ENCODE measurements around the gene SLC4A3.

SLC4A3 gene

DNA sequence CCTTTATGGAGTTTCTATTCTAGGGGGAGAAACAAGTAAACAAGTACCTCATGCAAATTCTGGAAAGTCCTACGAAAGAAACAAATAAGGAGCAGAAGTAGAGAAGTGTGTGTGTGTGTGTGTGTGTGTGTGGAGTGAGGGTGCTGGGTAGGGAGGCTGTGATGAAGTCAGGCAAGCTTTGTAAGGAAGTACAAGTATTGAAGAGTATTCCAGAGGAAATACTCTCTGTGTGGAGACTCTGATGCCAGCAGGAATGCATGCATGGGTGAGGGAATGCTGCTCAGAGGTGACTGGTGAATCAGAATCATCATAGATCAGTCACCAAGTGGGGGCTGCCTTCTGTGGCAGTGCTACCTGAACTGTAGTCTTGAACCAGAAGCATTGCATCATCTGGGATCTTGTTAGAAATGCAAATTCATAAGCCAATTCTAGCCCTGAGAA is 34.5 kb downstream of the SLC4A3 start:
- no peak for TF ChIP-seq GATA2 (IDR thresholded peaks at IDR 0.05; ENCODE audit: low read depth, low read length)
- TF ChIP-seq GATA3 (IDR thresholded peaks at IDR 0.05; ENCODE audit: low read depth, low read length): no peak

DNA sequence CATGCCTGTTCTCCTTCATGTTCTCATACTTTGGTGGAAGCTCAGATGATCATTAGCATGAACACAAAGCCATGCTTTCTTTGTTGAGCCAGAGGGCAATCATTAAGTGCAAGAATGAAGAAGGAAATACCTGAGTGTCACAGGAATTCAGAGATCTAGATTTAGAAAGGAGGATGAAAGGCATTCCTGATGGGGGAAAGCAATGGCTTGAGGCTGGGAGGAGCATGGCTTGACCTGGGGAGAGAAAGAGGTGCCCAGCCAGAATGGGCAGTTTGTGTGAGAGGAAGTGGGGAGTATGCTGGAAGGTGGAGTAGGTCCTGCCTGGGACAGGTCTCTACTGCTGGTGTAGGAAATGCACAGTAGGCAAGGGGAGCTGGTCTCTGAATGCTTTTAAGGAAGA is 35.1 kb downstream of the SLC4A3 start:
- TF ChIP-seq GATA3 (IDR thresholded peaks at IDR 0.05; ENCODE audit: low read depth, low read length): no peak
- no peak for TF ChIP-seq GATA2 (IDR thresholded peaks at IDR 0.05; ENCODE audit: low read depth, low read length)

DNA sequence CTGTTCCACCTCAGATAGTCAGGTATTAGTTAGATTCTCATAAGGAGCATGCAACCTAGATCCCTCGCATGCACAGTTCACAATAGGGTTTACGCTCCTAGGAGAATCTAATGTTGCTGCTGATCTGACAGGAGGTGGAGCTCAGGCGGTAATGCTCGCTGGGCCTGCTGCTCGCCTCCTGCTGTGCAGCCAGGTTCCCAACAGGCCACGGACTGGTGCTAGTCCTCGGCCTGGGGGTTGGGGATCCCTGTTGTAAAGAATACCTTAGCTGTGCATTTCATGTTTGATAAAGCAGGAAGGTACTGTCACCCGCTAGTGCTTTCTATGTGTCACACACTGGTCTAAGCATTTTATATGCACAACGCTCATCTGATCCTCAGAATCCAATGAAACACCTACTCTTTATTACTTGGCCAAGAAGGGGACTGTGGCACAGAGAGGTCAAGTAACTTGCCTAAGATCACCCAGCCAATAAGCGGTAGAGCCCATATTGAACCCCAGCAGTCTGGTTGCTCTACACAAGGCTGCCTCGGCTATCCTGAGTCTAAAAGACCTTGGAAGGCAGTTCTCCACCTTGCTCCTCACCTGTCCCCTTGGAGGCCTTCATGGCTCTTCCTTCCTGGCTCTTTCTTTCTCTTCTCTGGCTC is 35.8 kb downstream of the SLC4A3 start:
- TF ChIP-seq GATA3 (IDR thresholded peaks at IDR 0.05; ENCODE audit: low read depth, low read length): no peak
- TF ChIP-seq GATA2 (IDR thresholded peaks at IDR 0.05; ENCODE audit: low read depth, low read length): no peak

DNA sequence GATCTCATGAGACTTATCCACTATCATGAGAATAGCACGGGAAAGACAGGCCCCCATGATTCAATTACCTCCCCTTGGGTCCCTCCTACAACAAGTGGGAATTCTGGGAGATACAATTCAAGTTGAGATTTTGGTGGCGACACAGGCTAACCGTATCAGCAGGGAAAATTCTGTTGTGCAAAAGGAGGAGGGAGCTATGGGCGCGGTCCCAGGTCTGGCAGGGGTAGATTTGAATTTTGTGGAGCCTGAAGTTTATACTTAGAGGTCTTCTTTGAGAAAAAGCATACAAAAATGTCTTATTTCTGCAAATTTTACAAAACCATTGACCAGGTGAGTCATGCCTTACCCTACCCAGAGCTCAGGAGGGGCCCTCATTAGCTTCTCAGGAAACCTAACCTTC is 36.6 kb downstream of the SLC4A3 start:
- TF ChIP-seq GATA3 (IDR thresholded peaks at IDR 0.05; ENCODE audit: low read depth, low read length) (no peak), GATA2 (IDR thresholded peaks at IDR 0.05; ENCODE audit: low read depth, low read length) (no peak)

DNA sequence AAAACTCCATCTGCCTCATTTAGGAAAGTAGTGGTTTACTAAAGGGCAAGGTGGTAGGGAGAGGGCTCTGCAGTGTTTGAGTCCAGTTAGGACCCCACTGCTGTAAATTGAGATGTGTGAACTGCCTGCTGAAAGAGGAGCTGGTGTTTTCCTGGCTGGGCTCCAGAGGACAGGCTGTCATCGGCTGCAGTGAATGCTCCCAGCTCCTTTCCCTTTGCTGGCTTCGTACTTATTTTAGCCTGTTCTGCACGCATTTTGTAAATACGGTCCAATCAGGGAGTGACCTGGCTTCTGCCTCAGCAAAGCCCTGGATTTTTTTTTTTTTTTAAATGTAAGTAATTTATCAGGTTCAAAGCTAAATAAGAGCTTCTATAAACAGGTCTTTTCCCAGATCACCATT is 37.5 kb downstream of the SLC4A3 start:
- no peak for TF ChIP-seq GATA2 (IDR thresholded peaks at IDR 0.05; ENCODE audit: low read depth, low read length)
- TF ChIP-seq GATA3 (IDR thresholded peaks at IDR 0.05; ENCODE audit: low read depth, low read length): no peak

DNA sequence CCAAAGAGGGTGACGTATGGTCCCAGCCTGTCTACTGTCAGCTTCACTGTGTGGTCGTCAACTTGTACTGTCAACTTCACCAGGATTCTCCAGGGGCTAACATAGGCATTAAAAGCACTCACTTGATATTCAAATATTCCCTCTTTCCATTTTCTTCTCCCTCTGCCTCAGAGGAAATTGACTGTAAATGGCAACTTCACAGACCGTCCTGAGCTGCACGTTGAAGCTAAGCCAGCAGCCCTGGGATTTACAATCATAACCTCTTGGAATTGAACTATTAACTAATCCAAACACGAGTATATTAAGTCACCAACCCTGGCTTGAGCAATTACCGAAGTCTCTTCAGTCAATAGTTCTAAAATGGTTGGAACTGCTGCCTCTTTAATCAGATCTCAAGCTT is 38.5 kb downstream of the SLC4A3 start:
- TF ChIP-seq GATA2 (IDR thresholded peaks at IDR 0.05; ENCODE audit: low read depth, low read length) (no peak), GATA3 (IDR thresholded peaks at IDR 0.05; ENCODE audit: low read depth, low read length) (no peak)

DNA sequence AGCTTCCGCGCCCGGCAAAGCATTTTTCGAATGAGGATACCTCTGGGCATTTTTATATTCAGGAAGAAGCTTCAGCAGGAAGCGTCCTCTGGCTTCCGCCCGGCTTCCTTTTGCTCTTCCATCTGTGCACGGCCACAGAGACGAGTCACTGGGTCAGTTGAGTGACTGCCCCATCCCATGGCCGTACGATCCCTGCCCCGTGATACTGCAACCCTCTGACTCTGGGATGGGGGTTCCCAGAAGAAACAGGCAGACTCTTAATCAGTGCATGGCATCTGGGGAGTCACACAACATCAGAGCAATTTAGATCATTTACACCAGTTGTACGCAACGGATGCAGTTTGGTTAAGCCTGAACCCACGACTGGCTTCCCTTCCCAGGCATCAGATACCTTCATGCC is 40.9 kb downstream of the SLC4A3 start:
- TF ChIP-seq GATA3 (IDR thresholded peaks at IDR 0.05; ENCODE audit: low read depth, low read length) (no peak), GATA2 (IDR thresholded peaks at IDR 0.05; ENCODE audit: low read depth, low read length) (no peak)

DNA sequence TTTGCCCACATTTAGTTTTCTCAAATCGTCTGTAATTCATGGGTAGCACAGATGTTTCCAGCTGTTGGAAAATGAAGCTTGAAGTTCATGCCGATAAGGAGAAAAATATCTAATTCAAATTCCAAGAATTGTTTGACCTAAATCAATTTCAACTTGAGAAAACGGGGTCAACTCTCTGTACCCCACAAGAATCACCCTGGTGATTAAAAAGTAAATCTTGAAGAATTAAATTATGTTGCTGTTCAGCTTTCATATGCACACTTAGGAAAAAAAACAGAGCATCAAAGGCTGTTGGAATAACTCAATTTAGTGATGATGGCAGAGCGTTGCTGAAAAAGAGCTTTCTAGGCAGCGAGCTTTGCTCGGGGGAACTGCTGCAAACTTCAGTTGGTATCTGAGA is 43.0 kb downstream of the SLC4A3 start:
- no peak for TF ChIP-seq GATA2 (IDR thresholded peaks at IDR 0.05; ENCODE audit: low read depth, low read length)

DNA sequence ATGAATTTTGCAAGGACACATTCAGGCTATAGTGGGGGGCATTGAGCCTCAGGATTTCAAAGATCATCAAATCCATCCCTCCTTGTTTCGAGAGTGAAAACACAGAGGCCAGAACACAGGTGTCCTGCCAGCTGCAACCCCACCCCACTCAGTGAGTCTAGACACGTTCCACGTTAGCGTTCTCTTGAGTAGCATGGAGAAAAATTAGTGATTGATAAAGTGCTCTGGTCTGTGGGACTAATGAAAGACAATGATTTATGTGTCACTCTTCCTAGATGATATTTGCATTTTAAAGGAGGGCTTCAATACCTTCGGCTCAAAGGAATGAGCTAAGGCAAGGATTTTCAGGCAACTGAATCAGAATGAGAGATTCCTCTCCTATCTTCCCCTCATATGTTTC is 43.8 kb downstream of the SLC4A3 start:
- TF ChIP-seq GATA2 (IDR thresholded peaks at IDR 0.05; ENCODE audit: low read depth, low read length): no peak
- no peak for TF ChIP-seq GATA3 (IDR thresholded peaks at IDR 0.05; ENCODE audit: low read depth, low read length)

DNA sequence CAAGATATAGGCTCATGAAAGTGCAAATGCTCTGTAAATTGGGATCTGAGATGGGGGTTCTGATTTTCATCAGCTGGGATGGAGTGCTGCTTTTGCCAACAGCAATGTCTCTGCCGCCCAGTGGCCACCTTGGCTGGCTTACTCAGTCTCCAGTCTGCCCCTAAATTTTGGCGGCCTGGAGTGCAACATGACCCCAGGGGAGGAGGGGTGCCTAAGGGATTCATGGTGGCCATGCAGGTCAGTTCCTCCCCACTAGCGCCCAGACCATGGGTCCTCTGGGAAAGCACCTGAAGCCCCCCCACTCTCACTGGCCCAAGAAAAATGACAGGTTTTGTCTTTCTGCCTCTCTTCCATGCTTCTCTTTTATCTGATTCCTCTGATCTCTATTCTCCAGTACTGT is 45.0 kb downstream of the SLC4A3 start:
- no peak for TF ChIP-seq GATA2 (IDR thresholded peaks at IDR 0.05; ENCODE audit: low read depth, low read length)
- TF ChIP-seq GATA3 (IDR thresholded peaks at IDR 0.05; ENCODE audit: low read depth, low read length): no peak

DNA sequence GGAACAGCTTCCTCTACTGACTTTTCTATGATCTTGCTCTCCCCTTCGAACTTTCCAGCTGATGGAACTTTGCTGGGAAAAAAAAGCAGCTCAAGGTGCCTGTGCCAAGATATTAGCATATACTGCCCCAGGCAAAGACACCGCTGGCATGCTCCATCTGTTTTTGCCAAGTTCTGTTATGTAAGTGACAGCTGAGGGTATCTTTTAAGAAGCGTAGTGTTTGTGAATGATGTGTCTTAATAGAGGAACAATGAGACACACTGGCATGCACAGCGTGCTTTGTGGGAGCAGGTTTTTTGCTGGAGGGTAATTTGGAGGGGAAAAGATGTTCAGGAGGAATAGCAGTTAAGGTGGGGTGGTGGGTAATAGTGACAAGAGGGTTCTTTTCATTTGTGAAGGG is 47.8 kb downstream of the SLC4A3 start:
- TF ChIP-seq GATA3 (IDR thresholded peaks at IDR 0.05; ENCODE audit: low read depth, low read length): no peak
- no peak for TF ChIP-seq GATA2 (IDR thresholded peaks at IDR 0.05; ENCODE audit: low read depth, low read length)

DNA sequence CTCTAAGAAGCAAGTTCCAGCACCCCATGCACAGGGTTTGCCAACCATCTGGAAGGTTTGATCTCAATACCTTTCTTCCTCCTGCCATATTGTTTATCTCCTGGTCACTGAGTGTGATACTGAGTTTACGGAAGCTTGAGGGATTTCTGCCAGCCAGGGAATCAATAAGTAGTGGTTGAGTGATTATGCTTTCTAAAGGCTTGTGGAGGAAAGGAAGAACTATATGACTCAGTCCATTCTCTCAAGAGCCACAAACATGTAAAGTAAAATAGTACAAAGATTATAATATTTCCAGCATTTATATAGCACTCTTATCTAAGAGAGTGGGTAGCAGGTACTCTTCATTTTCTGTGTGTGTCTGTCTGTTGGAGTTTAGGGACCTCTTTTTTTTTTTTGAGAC is 49.2 kb downstream of the SLC4A3 start:
- TF ChIP-seq GATA3 (IDR thresholded peaks at IDR 0.05; ENCODE audit: low read depth, low read length): no peak
- no peak for TF ChIP-seq GATA2 (IDR thresholded peaks at IDR 0.05; ENCODE audit: low read depth, low read length)

DNA sequence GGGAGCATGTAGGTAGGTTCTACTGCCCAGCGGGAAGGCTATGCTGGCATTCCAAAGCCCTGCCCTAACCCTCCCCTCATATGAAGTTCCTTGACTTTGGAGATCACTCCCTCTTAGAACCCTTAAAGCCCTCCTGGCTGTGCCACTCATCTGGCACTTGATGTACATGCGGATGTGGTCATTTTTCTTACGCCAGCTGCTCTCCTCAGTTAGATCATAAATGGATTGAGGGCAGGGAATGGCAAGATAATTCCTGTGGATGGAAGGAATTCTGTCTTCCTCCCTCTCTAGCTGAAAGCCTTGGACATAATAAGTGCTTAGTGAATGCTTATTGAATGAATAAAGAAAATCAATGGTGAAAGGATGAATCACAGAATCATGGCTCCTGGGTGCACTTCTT is 51.6 kb downstream of the SLC4A3 start:
- TF ChIP-seq GATA3 (IDR thresholded peaks at IDR 0.05; ENCODE audit: low read depth, low read length) (no peak), GATA2 (IDR thresholded peaks at IDR 0.05; ENCODE audit: low read depth, low read length) (no peak)

DNA sequence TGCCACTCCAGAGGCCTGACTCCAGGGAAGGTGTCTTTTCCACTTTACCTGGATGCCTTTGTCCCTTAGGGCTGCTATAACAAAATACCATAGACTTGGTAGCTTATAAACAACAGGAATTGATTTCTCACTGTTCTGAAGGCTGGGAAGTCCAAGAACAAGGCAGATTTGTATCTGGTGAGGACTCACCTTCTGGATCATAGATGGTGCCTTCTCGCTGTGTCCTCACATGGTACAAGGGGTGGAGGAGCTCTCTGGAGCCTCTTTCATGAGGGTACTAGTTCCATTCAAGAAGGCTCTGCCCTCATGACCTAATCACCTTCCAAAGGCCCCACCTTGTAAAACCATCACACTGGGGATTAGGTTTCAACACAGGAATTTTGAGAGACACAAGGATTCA is 52.1 kb downstream of the SLC4A3 start:
- TF ChIP-seq GATA3 (IDR thresholded peaks at IDR 0.05; ENCODE audit: low read depth, low read length) (no peak), GATA2 (IDR thresholded peaks at IDR 0.05; ENCODE audit: low read depth, low read length) (no peak)

DNA sequence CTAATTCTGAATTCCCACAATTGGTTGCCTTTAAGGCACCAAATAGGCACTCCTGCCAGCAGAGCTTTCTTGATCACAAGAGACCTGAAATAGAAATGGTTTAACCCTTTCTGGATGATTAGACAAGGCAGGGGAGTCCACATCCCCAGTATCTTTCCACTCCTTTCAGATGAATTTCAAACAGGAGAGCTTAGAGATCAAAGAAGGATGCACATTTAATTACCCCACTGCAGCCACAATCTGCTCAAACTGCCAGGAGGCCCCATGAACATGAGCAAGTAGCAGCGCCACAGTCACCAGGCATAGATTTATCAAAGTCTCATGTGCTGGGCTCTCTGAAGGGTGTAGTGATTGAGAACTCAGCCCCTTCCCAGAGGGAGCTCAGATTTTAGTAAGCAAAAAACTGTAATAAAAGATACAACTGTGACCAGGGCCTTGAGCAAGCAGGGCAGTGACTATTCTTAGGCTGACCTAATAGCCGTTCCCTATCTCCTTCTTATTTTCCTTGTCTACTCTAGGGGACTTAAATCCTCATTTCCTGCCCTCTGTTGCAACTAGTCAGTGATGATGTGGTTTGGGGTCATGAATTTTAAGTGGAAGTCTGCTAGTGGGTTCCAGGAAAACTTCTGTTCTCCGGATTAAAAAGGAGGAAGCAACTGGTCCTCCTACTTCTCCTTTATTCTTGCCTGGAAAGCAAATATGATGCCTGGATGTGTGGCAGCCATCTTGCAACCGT is 53.7 kb downstream of the SLC4A3 start:
- no peak for TF ChIP-seq GATA2 (IDR thresholded peaks at IDR 0.05; ENCODE audit: low read depth, low read length)
- TF ChIP-seq GATA3 (IDR thresholded peaks at IDR 0.05; ENCODE audit: low read depth, low read length): no peak
